ENCODE data around the gene RASGEF1C. TPM values are rescaled to one million over a fixed set of nuclear protein-coding genes. Genes with fewer than 3 reads are reported as not detected.
"Not testable (repeated sequence)": the region's sequence is repeated elsewhere in the genome, so short reads cannot be mapped to it uniquely, and the experiment has no call there.

Gene RASGEF1C
- total RNA-seq, 1 donor from 2014 or later, result not detected

GRCh38 chr5:180126156-180126555, 82.9 kb downstream of the RASGEF1C start:
- not testable (repeated sequence) for DNase-seq (ENCODE audit: extremely low read depth, low read depth, low spot score)

- DNase-seq (ENCODE audit: extremely low read depth, low read depth, low spot score), result not testable (repeated sequence)
Observed at GRCh38 chr5:180124662-180125061, 84.3 kb downstream of the RASGEF1C start.

- DNase-seq (ENCODE audit: extremely low read depth, low read depth, low spot score), result no peak
Observed at GRCh38 chr5:180122875-180123274, 86.1 kb downstream of the RASGEF1C start.

- DNase-seq (ENCODE audit: extremely low read depth, low read depth, low spot score), result no peak
Observed at GRCh38 chr5:180121826-180122413, 87.1 kb downstream of the RASGEF1C start.

- DNase-seq (ENCODE audit: extremely low read depth, low read depth, low spot score), result no peak
Observed at GRCh38 chr5:180120237-180121101, 88.5 kb downstream of the RASGEF1C start.

- DNase-seq (ENCODE audit: extremely low read depth, low read depth, low spot score), result no peak
Observed at GRCh38 chr5:180119903-180120236, 89.1 kb downstream of the RASGEF1C start.

- DNase-seq (ENCODE audit: extremely low read depth, low read depth, low spot score), result no peak
Observed at GRCh38 chr5:180119031-180119902, 89.7 kb downstream of the RASGEF1C start.

GRCh38 chr5:180118391-180118791, 90.6 kb downstream of the RASGEF1C start:
- no peak for DNase-seq (ENCODE audit: extremely low read depth, low read depth, low spot score)

GRCh38 chr5:180117000-180117725, 91.8 kb downstream of the RASGEF1C start:
- DNase-seq (ENCODE audit: extremely low read depth, low read depth, low spot score), result no peak

- no peak for DNase-seq (ENCODE audit: extremely low read depth, low read depth, low spot score)
Observed at GRCh38 chr5:180116077-180116999, 92.7 kb downstream of the RASGEF1C start.

- no peak for DNase-seq (ENCODE audit: extremely low read depth, low read depth, low spot score)
Observed at GRCh38 chr5:180115326-180116076, 93.5 kb downstream of the RASGEF1C start.

GRCh38 chr5:180114304-180115003, 94.6 kb downstream of the RASGEF1C start:
- DNase-seq (ENCODE audit: extremely low read depth, low read depth, low spot score), result no peak

- no peak for DNase-seq (ENCODE audit: extremely low read depth, low read depth, low spot score)
Observed at GRCh38 chr5:180113660-180114303, 95.2 kb downstream of the RASGEF1C start.

GRCh38 chr5:180112181-180112861, 96.7 kb downstream of the RASGEF1C start:
- no peak for DNase-seq (ENCODE audit: extremely low read depth, low read depth, low spot score)

GRCh38 chr5:180111273-180112002, 97.6 kb downstream of the RASGEF1C start:
- DNase-seq (ENCODE audit: extremely low read depth, low read depth, low spot score), result no peak

- no peak for DNase-seq (ENCODE audit: extremely low read depth, low read depth, low spot score)
Observed at GRCh38 chr5:180109920-180110319, 99.1 kb downstream of the RASGEF1C start.

- DNase-seq (ENCODE audit: extremely low read depth, low read depth, low spot score), result no peak
Observed at GRCh38 chr5:180107005-180107404, 102.0 kb downstream of the RASGEF1C start.
